HepG2 (cell line): ENCODE results near the gene IRGM. TPM values are rescaled to one million over a fixed set of nuclear protein-coding genes. Genes with fewer than 3 reads are reported as not detected.

ENCODE experiments used
- ARID2 ChIP-seq: sonication (generic); formaldehyde crosslinking; IDR thresholded peaks from 2 replicates; pipeline ENCODE4 v1.8.1; 2022; ENCODE audit warnings: mild to moderate bottlenecking, missing genetic modification reagents, borderline replicate concordance
- ERF ChIP-seq: IDR thresholded peaks from 2 replicates; pipeline ENCODE4 v1.6.1; 2018; ENCODE audit warnings: missing biosample characterization, missing genetic modification reagents
- FOXC1 ChIP-seq: sonication (generic); formaldehyde crosslinking; IDR thresholded peaks from 2 replicates; pipeline ENCODE4 v1.8.0; 2022; ENCODE audit warnings: mild to moderate bottlenecking, missing genetic modification reagents, borderline replicate concordance
- GABPA ChIP-seq, 2 experiments: IDR thresholded peaks; 2 replicates each; pipeline ENCODE4 v1.6.1; 2011 to 2016; ENCODE audit warnings: low read depth in 2 of 2, low read length in 1 of 2, missing biosample characterization in 1 of 2, missing genetic modification characterization in 1 of 2
- GTF2F1 ChIP-seq: fragments of 150-350 bp; IDR thresholded peaks from 2 replicates; pipeline ENCODE4 v1.6.1; 2014; ENCODE audit warnings: low read length
- HNF1A ChIP-seq, 2 experiments: sonication (generic) in 1 of 2; formaldehyde crosslinking in 1 of 2; IDR thresholded peaks; 2 replicates each; pipeline versions ENCODE4 v1.4.0 to v1.6.1; 2016 to 2020; ENCODE audit warnings: borderline replicate concordance in 1 of 2, low read depth in 1 of 2, mild to moderate bottlenecking in 1 of 2, missing genetic modification reagents in 1 of 2
- IRF2 ChIP-seq: IDR thresholded peaks from 2 replicates; pipeline ENCODE4 v1.6.1; 2018; ENCODE audit warnings: missing genetic modification reagents, missing compliant biosample characterization
- MBD4 ChIP-seq: IDR thresholded peaks from 2 replicates; pipeline ENCODE4 v1.6.1; 2012; ENCODE audit warnings: low read length, inconsistent platforms, borderline replicate concordance
- PHF21A ChIP-seq: sonication (generic); formaldehyde crosslinking; IDR thresholded peaks from 2 replicates; pipeline ENCODE4 v1.5.0; 2020; ENCODE audit warnings: mild to moderate bottlenecking, missing genetic modification reagents
- RERE ChIP-seq: IDR thresholded peaks from 2 replicates; pipeline ENCODE4 v1.6.1; 2016; ENCODE audit warnings: low read depth, missing genetic modification reagents, missing compliant biosample characterization
- SOX5 ChIP-seq: IDR thresholded peaks from 2 replicates; pipeline ENCODE4 v1.6.1; 2016; ENCODE audit warnings: borderline replicate concordance
- TFAP4 ChIP-seq: sonication (generic); IDR thresholded peaks from 2 replicates; pipeline ENCODE4 v1.6.1; 2016; ENCODE audit warnings: low read depth, borderline replicate concordance
- YY1 ChIP-seq: IDR thresholded peaks from 2 replicates; pipeline ENCODE4 v1.6.1; 2011; ENCODE audit warnings: low read length, low read depth, moderate library complexity, mild to moderate bottlenecking; ENCODE audit not compliant: insufficient read depth, insufficient replicate concordance
- ZBTB38 ChIP-seq: sonication (generic); formaldehyde crosslinking; IDR thresholded peaks from 2 replicates; pipeline ENCODE4 v1.5.1; 2020; ENCODE audit warnings: mild to moderate bottlenecking, missing genetic modification reagents
- ZBTB7A ChIP-seq: sonication (generic); formaldehyde crosslinking; IDR thresholded peaks from 2 replicates; pipeline ENCODE4 v1.8.0; 2022; ENCODE audit warnings: mild to moderate bottlenecking, missing genetic modification reagents
- ZFX ChIP-seq: sonication (generic); formaldehyde crosslinking; IDR thresholded peaks from 2 replicates; pipeline ENCODE4 v1.4.0; 2020; ENCODE audit warnings: mild to moderate bottlenecking, low read depth, missing genetic modification reagents, moderate library complexity
- ZNF121 ChIP-seq: sonication (generic); formaldehyde crosslinking; IDR thresholded peaks from 2 replicates; pipeline ENCODE4 v1.5.0; 2020; ENCODE audit warnings: mild to moderate bottlenecking, missing genetic modification reagents
- ZNF446 ChIP-seq: sonication (generic); formaldehyde crosslinking; IDR thresholded peaks from 2 replicates; pipeline ENCODE4 v1.5.0; 2020; ENCODE audit warnings: mild to moderate bottlenecking, missing genetic modification reagents
- ZNF724P ChIP-seq: sonication (generic); formaldehyde crosslinking; IDR thresholded peaks from 2 replicates; pipeline ENCODE4 v1.8.0; 2022; ENCODE audit warnings: missing genetic modification reagents, borderline replicate concordance
- ZSCAN12 ChIP-seq: sonication (generic); formaldehyde crosslinking; IDR thresholded peaks from 2 replicates; pipeline ENCODE4 v1.9.0; 2021; ENCODE audit warnings: mild to moderate bottlenecking, missing genetic modification reagents
- polyA plus RNA-seq, 8 experiments: library from polyadenylated mRNA; depleted of rRNA in 3 of 8; stranded (reverse) in 7 of 8; unstranded in 1 of 8; fragments of >200 nt; fragmentation: Illumina TruSeq in 4 of 8; extraction: Trizol in 4 of 8; gene quantifications; 2 replicates each; pipeline versions ENCODE4 v1.2.1 to v1.2.3, GENCODE V29; 2011 to 2016; ENCODE audit warnings: low read depth in 4 of 8, missing spikeins in 1 of 8, mixed read lengths in 1 of 8; ENCODE audit not compliant: insufficient read depth in 1 of 8
- total RNA-seq, 5 experiments: library from RNA; depleted of rRNA; stranded (reverse); fragments of >200 nt; fragmentation: Illumina TruSeq; extraction: Trizol; gene quantifications; 2 replicates each; pipeline ENCODE4 v1.2.3, GENCODE V29; 2016; ENCODE audit warnings: low read depth in 1 of 5

IRGM gene
- total and polyA plus RNA-seq, 2 of the 13 experiments (the other 11 are each of a cell fraction or from before 2014, with no cell fraction given) = not detected

- TF ChIP-seq FOXC1 (no peak), TFAP4 (no peak), IRF2 (CRISPR knock-in tag) (peak; percentile 30; the same call in 1 of the 2 replicates), ZBTB38 (CRISPR knock-in tag) (no peak), ZFX (CRISPR knock-in tag) (no peak), GTF2F1 (no peak), HNF1A (IDR thresholded peaks at IDR 0.05; ENCODE audit: low read depth) (peak; percentile 57; the same call in 1 of the 2 replicates), HNF1A (CRISPR knock-in tag; IDR thresholded peaks at IDR 0.05; ENCODE audit: borderline replicate concordance) (peak; percentile 40; the same call in 1 of the 2 replicates), RERE (no peak), SOX5 (0 out of 2 replicates have a peak, but pooled peaks have one; percentile 11), MBD4 (no peak), GABPA (IDR thresholded peaks at IDR 0.05; ENCODE audit: low read depth, low read length) (no peak), GABPA (CRISPR knock-in tag; IDR thresholded peaks at IDR 0.05; ENCODE audit: low read depth) (peak; percentile 42), PHF21A (0 out of 2 replicates have a peak, but pooled peaks have one; percentile 38), ZSCAN12 (CRISPR knock-in tag) (no peak), ZBTB7A (CRISPR knock-in tag) (no peak), ZNF446 (CRISPR knock-in tag) (no peak), ZNF121 (CRISPR knock-in tag) (0 out of 2 replicates have a peak, but pooled peaks have one; percentile 10), ZNF724P (CRISPR knock-in tag) (no peak), ERF (CRISPR knock-in tag) (no peak), YY1 (no peak), ARID2 (CRISPR knock-in tag) (no peak)
Observed at GRCh38 chr5:150860246-150860821, 14.0 kb downstream of the IRGM start (continued).
